CD4-positive, alpha-beta T cell treated with Interleukin-2 at 100 ng/mL for 4 hours (primary cell): Measurements from ENCODE around the gene ACTG2.

Experiments used
- DNase-seq: peaks from one replicate; pipeline ENCODE4 v3.0.0-alpha.2; 2020; ENCODE audit warnings: low spot score

The ACTG2 gene

DNA sequence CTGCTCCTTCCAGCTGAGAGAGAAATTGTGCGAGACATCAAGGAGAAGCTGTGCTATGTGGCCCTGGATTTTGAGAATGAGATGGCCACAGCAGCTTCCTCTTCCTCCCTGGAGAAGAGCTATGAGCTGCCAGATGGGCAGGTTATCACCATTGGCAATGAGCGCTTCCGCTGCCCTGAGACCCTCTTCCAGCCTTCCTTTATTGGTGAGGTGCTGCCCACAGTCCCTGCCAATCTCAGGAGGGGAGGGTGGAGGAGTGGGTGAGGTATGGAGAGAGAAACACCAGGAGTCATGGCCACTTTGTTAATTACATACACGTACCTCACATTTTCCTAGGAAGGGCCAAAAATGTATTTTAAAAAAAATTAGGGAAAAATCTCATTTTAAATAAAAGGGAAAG lies 21.9 kb downstream of the ACTG2 start:
- no peak for DNase-seq

DNA sequence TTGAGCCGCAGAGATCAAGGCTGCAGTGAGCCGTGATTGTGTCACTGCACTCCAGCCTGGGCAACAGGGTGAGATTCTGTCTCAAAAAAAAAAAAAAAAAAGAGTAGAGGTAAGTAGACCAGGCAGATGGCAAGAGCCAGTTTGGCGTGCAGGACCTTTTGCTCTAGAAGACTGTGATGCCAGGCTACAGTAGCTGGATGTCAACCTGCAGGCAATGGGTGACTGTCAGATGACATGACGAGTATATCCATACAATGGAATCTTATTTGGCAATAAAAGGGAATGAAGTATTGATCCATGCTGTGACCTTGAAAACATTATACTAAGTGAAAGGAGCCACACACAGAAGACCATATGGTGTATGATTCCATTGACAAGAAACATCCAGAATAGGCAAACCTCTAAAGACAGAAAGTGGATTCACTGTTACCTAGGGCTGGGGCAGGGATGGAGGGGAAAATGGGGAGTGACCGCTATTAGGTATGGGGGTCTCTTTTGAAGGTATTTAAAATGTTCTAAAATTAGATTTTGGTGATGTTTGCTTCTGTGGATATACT lies 22.7 kb downstream of the ACTG2 start:
- no peak for DNase-seq

DNA sequence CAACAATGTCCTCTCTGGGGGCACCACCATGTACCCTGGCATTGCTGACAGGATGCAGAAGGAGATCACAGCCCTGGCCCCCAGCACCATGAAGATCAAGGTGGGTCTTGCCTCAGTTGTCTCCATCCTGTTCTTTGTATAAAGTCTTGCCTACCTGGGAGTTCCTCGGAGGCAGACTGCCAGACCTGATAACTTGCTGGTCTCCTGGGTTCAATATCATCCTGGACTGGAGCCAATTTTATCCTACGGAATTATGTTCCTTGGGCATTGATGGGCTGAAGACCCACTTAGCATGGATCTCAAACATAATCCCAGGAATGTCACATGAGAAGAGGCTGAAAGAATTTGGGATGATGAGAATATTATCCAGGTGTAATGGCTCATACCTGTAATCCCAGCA lies 23.9 kb downstream of the ACTG2 start:
- no peak for DNase-seq

- DNase-seq = no peak
Observed at GRCh38 chr2:73917296-73917695, 24.5 kb downstream of the ACTG2 start.

DNA sequence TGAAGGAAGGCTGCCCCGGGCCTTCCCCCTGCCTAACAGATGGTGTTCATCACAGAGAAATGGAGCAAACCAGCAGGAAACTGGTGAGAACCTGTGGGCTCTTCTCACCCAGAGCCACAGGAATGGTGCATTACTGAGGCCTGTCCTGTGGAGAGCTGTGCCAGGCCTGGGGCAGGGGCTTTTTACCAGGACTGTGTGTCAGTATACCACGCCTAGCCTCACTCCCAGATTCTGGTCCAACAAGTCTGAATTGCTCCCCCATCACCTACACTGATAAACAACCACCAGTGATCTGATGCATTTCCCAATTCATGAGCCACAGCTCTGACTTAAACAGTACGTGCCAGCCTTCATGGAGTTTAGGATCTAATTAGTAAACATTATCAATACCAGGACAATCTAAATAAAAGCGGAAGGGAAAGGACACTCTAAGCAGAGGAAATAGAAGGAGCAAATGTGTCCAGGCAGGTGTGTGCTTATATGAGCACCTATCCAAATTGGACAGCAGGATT lies 24.9 kb downstream of the ACTG2 start:
- no peak for DNase-seq

- DNase-seq = no peak
Observed at GRCh38 chr2:73918856-73919255, 26.0 kb downstream of the ACTG2 start.

DNA sequence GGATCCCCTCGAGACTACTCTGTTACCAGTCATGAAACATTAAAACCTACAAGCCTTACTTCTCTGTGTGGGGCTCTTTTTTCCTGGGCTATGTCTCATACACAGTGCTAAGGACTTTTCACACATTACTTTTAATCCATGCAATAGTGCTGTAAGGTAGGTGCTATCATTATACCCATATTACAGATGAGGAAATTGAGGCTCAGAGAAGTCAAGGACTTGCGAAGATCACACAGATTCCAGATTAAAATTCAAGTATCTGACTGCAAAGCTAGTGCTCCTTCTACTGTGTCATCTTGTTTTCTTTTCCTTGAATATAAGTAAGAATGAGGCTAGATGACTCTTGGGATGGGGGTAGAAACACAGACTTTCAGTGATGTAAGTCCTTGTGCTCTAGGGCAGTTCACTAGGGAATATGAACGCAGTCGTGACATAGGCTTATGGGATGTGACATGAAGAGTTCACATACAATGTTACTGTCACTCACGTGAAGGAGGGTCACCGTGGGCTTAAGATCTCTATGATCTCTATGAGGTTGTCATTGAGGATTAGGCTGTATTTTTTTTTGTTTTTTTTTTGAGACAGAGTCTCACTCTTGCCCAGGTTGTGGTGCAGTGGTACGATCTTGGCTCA lies 26.9 kb downstream of the ACTG2 start:
- DNase-seq = no peak

- peak; percentile 12 for DNase-seq
Observed at GRCh38 chr2:73920577-73921545, 28.1 kb downstream of the ACTG2 start.

DNA sequence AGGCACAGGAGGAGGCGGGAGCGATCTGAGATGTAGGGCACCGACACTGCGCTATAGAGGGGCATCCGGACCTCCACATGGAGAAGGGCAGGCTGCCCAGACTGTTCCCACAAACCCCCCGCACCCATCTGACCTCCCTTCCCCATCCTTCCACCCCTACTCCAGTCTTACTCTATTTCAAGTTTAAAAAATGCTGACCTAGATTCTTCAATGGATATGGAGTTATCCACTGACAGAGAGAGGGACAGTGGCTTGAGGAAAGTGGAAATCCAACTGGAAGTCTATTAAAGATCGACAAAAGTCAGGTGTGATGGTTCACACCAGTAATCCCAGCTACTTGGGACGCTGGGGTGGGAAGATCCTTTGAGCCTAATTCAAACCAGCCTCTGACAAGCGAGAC lies 28.8 kb downstream of the ACTG2 start:
- DNase-seq = no peak

DNA sequence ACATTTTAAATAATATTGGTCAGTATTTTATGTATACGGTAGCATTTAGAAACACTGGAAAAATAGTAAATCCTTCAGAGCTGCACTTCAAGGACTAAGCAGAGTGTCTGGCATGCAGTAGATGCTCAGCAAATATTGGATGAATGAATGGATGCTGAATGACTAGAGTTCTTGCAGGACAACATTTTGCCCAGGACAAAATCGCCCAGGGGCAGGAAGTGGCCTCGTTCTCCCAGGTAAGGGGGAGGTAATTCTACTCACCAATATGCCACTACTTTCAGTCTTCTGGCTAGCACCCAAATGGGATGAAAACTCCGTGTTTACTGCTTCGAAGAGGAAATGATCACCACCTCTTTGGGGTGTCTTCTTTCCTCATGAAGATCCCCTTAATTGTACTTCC lies 29.9 kb downstream of the ACTG2 start:
- DNase-seq = no peak

- no peak for DNase-seq
Observed at GRCh38 chr2:73925033-73925704, 32.4 kb downstream of the ACTG2 start.

DNA sequence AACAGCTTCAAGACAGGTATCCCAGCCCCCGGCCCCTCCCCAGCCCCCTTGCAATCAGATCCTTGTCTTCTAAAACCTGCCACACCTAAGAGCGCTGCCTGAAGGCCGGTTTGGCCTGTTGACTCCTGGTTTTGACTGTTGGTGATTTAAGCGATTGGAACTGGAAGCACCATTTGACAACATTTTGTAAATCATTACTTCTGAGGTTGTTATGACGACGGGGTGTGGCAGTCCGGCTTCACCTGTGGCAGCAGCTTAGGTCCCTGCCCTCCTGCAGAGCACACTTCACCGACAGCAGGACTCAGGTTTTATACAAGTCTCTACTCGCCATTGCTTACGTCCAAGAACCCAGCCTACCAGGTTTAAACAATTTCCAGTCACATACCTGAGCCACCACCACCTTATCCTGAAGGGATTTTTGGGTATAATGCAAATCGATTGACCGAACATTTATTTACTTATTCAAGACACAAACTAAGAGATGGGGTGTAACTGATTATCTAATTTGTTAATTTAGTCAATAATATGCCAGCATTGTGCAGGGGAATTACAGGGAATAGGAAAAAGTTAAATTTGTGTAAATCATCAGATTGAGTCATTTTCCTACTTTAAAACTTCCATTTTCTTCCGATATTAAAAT lies 33.2 kb downstream of the ACTG2 start:
- no peak for DNase-seq

- DNase-seq = peak; percentile 97
Observed at GRCh38 chr2:73926493-73927327, 33.9 kb downstream of the ACTG2 start, which contains the start of gene DGUOK. TSS of gene DGUOK (plus strand) at chr2:73926880. CDS start at chr2:73926911, 31 bp downstream.

GRCh38 chr2:73927344-73927743 lies 34.5 kb downstream of the ACTG2 start:
- DNase-seq = no peak

DNA sequence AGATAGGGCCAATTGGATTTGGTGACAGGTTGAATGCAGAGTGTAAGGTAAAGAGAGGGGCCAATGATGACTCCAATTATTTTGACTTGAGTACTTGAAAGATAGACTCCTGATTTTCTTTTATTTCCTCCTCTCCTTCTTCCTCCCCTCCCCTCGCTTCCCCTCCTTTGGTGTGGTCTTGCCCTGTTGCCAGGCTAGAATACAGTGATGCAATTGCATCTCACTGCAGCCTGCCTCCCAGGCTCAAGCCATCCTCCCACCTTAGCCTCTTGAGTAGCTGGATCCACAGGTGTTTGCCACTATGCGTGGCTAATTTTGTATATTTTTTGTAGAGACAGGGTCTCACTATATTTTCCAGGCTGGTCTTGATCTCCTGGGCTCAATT lies 36.1 kb downstream of the ACTG2 start:
- DNase-seq = no peak

GRCh38 chr2:73930386-73930785 lies 37.6 kb downstream of the ACTG2 start:
- no peak for DNase-seq

DNA sequence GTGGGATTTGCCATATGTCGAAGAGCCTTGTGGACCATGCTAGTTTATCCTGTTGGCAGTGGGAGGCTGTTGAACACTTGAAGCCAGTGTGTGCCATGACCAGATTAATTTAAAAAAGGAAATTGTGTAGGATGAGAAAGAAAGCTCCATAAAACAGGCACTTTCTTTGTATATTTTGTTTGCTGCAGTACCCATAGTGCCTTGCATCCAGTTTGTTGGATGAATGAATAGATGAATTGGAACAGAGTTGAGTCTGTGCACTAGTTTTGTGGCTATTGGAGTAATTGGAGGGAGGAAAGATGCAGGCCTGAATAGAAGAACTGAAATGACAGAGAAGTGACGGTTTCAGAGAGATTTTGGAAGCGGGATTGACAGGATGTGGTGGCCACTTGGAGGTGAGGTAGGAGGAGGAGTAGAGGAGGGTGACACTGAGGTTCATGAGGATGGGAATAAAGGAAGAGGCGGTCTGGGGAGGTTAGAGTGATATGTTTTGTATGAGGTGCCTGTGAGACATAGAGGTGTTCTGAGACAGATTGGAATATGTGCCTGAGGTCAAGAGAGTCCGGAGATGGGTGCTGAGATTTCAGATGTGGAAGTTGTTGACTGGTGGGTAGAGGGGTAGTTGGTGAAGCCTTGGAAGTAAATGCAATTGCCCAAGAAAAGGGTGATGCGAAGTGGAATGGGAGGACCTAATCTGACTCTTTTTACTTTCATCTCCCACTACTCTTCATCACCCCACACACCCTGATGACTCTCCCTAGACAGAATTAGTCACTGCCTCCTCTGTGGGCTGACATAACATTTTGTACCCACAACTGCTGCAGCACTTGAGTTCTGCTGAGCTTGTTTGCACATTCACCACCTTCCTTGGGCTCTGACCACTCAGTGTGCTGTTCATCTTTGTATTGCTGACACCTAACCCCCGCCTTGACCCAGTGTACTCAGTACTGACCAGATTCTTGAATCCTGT lies 39.0 kb downstream of the ACTG2 start:
- DNase-seq = peak; percentile 58

- no peak for DNase-seq
Observed at GRCh38 chr2:73933194-73933593, 40.4 kb downstream of the ACTG2 start.

DNA sequence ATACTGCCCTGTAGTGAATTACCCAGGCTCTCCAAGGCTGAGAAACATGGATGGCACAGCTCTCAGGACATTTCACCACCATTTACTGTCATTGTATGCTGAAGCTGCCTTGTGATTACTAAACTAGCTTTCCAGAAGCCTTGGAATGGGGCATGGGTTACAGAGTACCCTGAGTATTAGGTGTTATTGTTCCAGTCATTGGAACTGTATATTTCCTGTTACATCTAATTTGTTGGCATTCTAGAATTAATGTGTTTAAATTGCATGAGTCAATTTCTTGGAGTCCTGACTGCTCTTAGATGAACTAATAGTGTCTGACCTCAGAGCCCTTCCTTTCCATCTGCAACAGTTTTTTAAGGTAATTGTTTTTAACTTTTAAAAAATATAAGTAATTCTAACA lies 42.8 kb downstream of the ACTG2 start:
- no peak for DNase-seq
